Endothelial cell of umbilical vein (primary cell): Measurements from ENCODE around the gene SFMBT2. TPM values are rescaled to one million over a fixed set of nuclear protein-coding genes. Genes with fewer than 3 reads are reported as not detected.

Experiments used
- BruUV-seq: library from RNA; stranded (reverse); fragments of 400-500 nt; replicated peaks from 2 replicates; lab custom pipeline; 2021; lab: Mats Ljungman, UMichigan
- CTCF ChIA-PET: fragments of 300-600, 350-600 bp; sonication (Branson Sonifier 250); formaldehyde crosslinking; loops from one replicate; lab custom pipeline; 2021; ENCODE audit warnings: antibody characterized with exemption, inconsistent platforms; lab: Charles Lee
- POLR2A ChIA-PET: fragments of 300-600, 350-600 bp; sonication (Branson Sonifier 250); formaldehyde crosslinking; loops from one replicate; lab custom pipeline; 2021; ENCODE audit warnings: antibody characterized with exemption, inconsistent platforms; lab: Charles Lee
- DNase-seq: peaks from one replicate; pipeline ENCODE4 v3.0.0-alpha.2; 2011; ENCODE audit warnings: low read depth, low spot score
- FAIRE-seq: peaks from 2 replicates; lab custom pipeline; 2011; peaks lifted over from hg19 to GRCh38; lab: Jason Lieb, UNC
- H2AFZ ChIP-seq: 2 replicates; pipeline ENCODE4 v1.6.0; 2012; ENCODE audit warnings: low read depth, low read length, control low read depth, inconsistent platforms
- H3K27ac ChIP-seq: 2 replicates; pipeline ENCODE4 v1.5.1; 2011; ENCODE audit warnings: low read depth, mild to moderate bottlenecking, control low read depth, low read length, moderate library complexity; ENCODE audit not compliant: insufficient read depth
- H3K27me3 ChIP-seq, 2 experiments: 2 replicates each; pipeline versions ENCODE4 v1.6.0 to v1.6.1; 2011; ENCODE audit warnings: low read length in 2 of 2, mixed read lengths in 1 of 2; ENCODE audit not compliant: control insufficient read depth in 2 of 2, insufficient read depth in 2 of 2
- H3K36me3 ChIP-seq, 2 experiments: 2 replicates in 1 of 2; 3 replicates in 1 of 2; pipeline ENCODE4 v1.5.1; 2011; ENCODE audit warnings: low read length in 2 of 2, mild to moderate bottlenecking in 1 of 2, moderate library complexity in 1 of 2; ENCODE audit not compliant: control insufficient read depth in 2 of 2, insufficient read depth in 2 of 2; ENCODE audit errors: extremely low read depth in 1 of 2
- H3K4me1 ChIP-seq: 3 replicates; pipeline ENCODE4 v1.5.1; 2011; ENCODE audit warnings: mild to moderate bottlenecking, low read length; ENCODE audit not compliant: control insufficient read depth, insufficient read depth; ENCODE audit errors: extremely low read depth
- H3K4me2 ChIP-seq: 2 replicates; pipeline ENCODE4 v1.6.1; 2011; ENCODE audit warnings: low read length, control low read depth, mixed read lengths; ENCODE audit not compliant: insufficient read depth
- H3K4me3 ChIP-seq, 3 experiments: fragments of 200-600 bp in 1 of 3; sonication (generic), shearing (Covaris generic) in 1 of 3; replicated peaks in 1 of 3; 2 replicates each; pipeline ENCODE4 v1.5.1; 2011 to 2016; ENCODE audit warnings: control low read depth in 3 of 3, low read length in 3 of 3, mild to moderate bottlenecking in 2 of 3, inconsistent platforms in 1 of 3, low read depth in 1 of 3, moderate library complexity in 1 of 3; ENCODE audit not compliant: insufficient read depth in 1 of 3
- H3K79me2 ChIP-seq: 2 replicates; pipeline ENCODE4 v1.6.0; 2012; ENCODE audit warnings: low read length, inconsistent platforms; ENCODE audit not compliant: control insufficient read depth, insufficient read depth
- H3K9ac ChIP-seq: replicated peaks from 2 replicates; pipeline ENCODE3; 2011; ENCODE audit warnings: low read length, control low read depth; ENCODE audit not compliant: insufficient read depth; ENCODE audit errors: extremely low read depth
- H3K9me1 ChIP-seq: replicated peaks from 3 replicates; pipeline ENCODE4 v1.6.0; 2011; ENCODE audit warnings: mild to moderate bottlenecking, low read length; ENCODE audit not compliant: control insufficient read depth, insufficient read depth; ENCODE audit errors: extremely low read depth
- H3K9me3 ChIP-seq: replicated peaks from 2 replicates; pipeline ENCODE4 v1.5.1; 2012; ENCODE audit warnings: low read length, inconsistent platforms; ENCODE audit not compliant: control insufficient read depth, insufficient read depth
- H4K20me1 ChIP-seq: replicated peaks from 2 replicates; pipeline ENCODE3; 2011; ENCODE audit warnings: mild to moderate bottlenecking, low read length; ENCODE audit not compliant: control insufficient read depth, insufficient read depth; ENCODE audit errors: extremely low read depth
- CTCF ChIP-seq, 2 donors: IDR thresholded peaks; 1 replicate in 1 of 2; 2 replicates in 1 of 2; pipeline ENCODE4 v1.5.1; 2011; ENCODE audit warnings: low read length in 2 of 2, mild to moderate bottlenecking in 2 of 2, moderate library complexity in 2 of 2, control low read depth in 1 of 2, inconsistent platforms in 1 of 2, low read depth in 1 of 2; ENCODE audit not compliant: insufficient read depth in 1 of 2; ENCODE audit errors: extremely low read depth in 1 of 2
- EZH2 ChIP-seq: IDR thresholded peaks from 2 replicates; pipeline ENCODE4 v1.6.1; 2012; ENCODE audit warnings: borderline replicate concordance, low read depth, mild to moderate bottlenecking, moderate library complexity, low read length, inconsistent platforms; ENCODE audit not compliant: severe bottlenecking
- FOS ChIP-seq: IDR thresholded peaks from 2 replicates; pipeline ENCODE4 v1.6.1; 2011; ENCODE audit warnings: mild to moderate bottlenecking, low read length, moderate library complexity, borderline replicate concordance; ENCODE audit not compliant: insufficient read depth
- GATA2 ChIP-seq: IDR thresholded peaks from 2 replicates; pipeline ENCODE4 v1.7.0; 2011; ENCODE audit warnings: low read depth, mild to moderate bottlenecking, moderate library complexity, mixed read lengths, low read length; ENCODE audit not compliant: insufficient read length, insufficient read depth
- JUN ChIP-seq: IDR thresholded peaks from 2 replicates; pipeline ENCODE4 v1.6.1; 2011; ENCODE audit warnings: borderline replicate concordance, low read depth; ENCODE audit not compliant: insufficient read length, insufficient read depth
- MAX ChIP-seq: IDR thresholded peaks from 2 replicates; pipeline ENCODE4 v1.6.1; 2011; ENCODE audit not compliant: insufficient read depth, insufficient read length
- MYC ChIP-seq: IDR thresholded peaks from one replicate; pipeline ENCODE4 v1.6.1; 2011; ENCODE audit warnings: mild to moderate bottlenecking, low read depth, low read length
- POLR2A ChIP-seq: IDR thresholded peaks from 2 replicates; pipeline ENCODE4 v1.6.1; 2012; ENCODE audit warnings: low read depth, mild to moderate bottlenecking, control low read depth, low read length
- POLR2AphosphoS5 ChIP-seq: IDR thresholded peaks from 2 replicates; pipeline ENCODE4 v1.6.1; 2012; ENCODE audit warnings: low read depth, mild to moderate bottlenecking, control low read depth, low read length, moderate library complexity; ENCODE audit not compliant: insufficient read depth
- dilution Hi-C: fragments of 300-500 bp; cut with MboI; formaldehyde crosslinking; loops from one replicate; pipeline ENCODE4 v1.15.0; 2019; ENCODE audit warnings: low sequenced_read_pairs; ENCODE audit not compliant: extremely low pct_ligation_motif_present
- intact Hi-C: fragments of 100-400 bp; cut with micrococcal nuclease; formaldehyde crosslinking; loops from one replicate; pipeline ENCODE4 v1.10.0; 2022
- polyA plus RNA-seq, 4 experiments: library from polyadenylated mRNA; depleted of rRNA in 3 of 4; stranded (reverse) in 3 of 4; unstranded in 1 of 4; fragments of >200 nt; gene quantifications; 2 replicates each; pipeline versions ENCODE4 v1.2.1 to v1.2.3, GENCODE V29; 2011 to 2012; ENCODE audit warnings: missing spikeins in 1 of 4
- total RNA-seq: library from RNA; stranded (reverse); gene quantifications from 2 replicates; pipeline ENCODE4 v1.2.3, GENCODE V29; 2021

Gene SFMBT2
- total and polyA plus RNA-seq, 2 donors (not counting 3 experiments of a cell fraction or from before 2014, with no cell fraction given), result 0.14 to 0.64 TPM

GRCh38 chr10:7364474-7364873 is 46.4 kb downstream of the SFMBT2 start:
- Histone ChIP-seq H3K9me1 (no peaks in the 10 kb centered on the region), H3K4me1 (no peaks in the 10 kb centered on the region), H3K27me3 (no peaks in the 10 kb centered on the region), H3K4me3 (no peak overlapping the region), H3K4me2 (no peak overlapping the region), H2AFZ (no peak overlapping the region), H3K9me3 (no peaks in the 10 kb centered on the region), H3K36me3 (no peaks in the 10 kb centered on the region), H4K20me1 (no peaks in the 10 kb centered on the region), H3K9ac (no peak overlapping the region), H3K27ac (no peak overlapping the region), H3K79me2 (no peaks in the 10 kb centered on the region)
- FAIRE-seq (no peak), DNase-seq (no peak)
- ChIA-PET POLR2A (no interaction called here), CTCF (no interaction called here)
- no TSS peak for BruUV-seq
- intact Hi-C loops, result no loop called here
- dilution Hi-C loops, result no loop called here
- no peak for TF ChIP-seq POLR2AphosphoS5
- no peak for TF ChIP-seq EZH2
- no peak for TF ChIP-seq GATA2
- TF ChIP-seq MYC, result no peak
- TF ChIP-seq POLR2A, result no peak
- no peak for TF ChIP-seq MAX
- TF ChIP-seq FOS, result no peak
- TF ChIP-seq CTCF (IDR thresholded peaks at IDR 0.05; ENCODE audit: extremely low read depth in 1 of 2, insufficient read depth in 1 of 2, low read depth in 1 of 2, low read length in 2 of 2), result no peak
- TF ChIP-seq JUN, result no peak
